Activated naive CD8-positive, alpha-beta T cell treated with anti-CD3 and anti-CD28 coated beads, Interleukin-2, amount 50 U/mL, for 24 hours (primary cell): ENCODE data around the gene ILF2.
"Not testable (repeated sequence)": the region's sequence is repeated elsewhere in the genome, so short reads cannot be mapped to it uniquely, and the experiment has no call there.

ENCODE experiments used
- ATAC-seq: fragments of 150-1000 bp; cut with Tn5 transposase; one replicate; pipeline ENCODE4 v1.10.0; 2021
- DNase-seq: peaks from one replicate; pipeline ENCODE4 v3.0.0; 2021
- H3K27ac Mint-ChIP-seq: one replicate; pipeline ENCODE4 v1.8.0; 2021; ENCODE audit warnings: mild to moderate bottlenecking, mixed read lengths
- H3K27me3 Mint-ChIP-seq: one replicate; pipeline ENCODE4 v1.8.0; 2021; ENCODE audit warnings: mixed read lengths
- H3K36me3 Mint-ChIP-seq: one replicate; pipeline ENCODE4 v1.8.0; 2021; ENCODE audit warnings: low read depth, mixed read lengths
- H3K4me1 Mint-ChIP-seq: one replicate; pipeline ENCODE4 v1.8.0; 2021; ENCODE audit warnings: mixed read lengths
- H3K4me3 Mint-ChIP-seq: one replicate; pipeline ENCODE4 v1.8.0; 2021; ENCODE audit warnings: mild to moderate bottlenecking, moderate library complexity, mixed read lengths
- H3K9me3 Mint-ChIP-seq: one replicate; pipeline ENCODE4 v1.8.0; 2021; ENCODE audit warnings: mixed read lengths

Gene ILF2

DNA sequence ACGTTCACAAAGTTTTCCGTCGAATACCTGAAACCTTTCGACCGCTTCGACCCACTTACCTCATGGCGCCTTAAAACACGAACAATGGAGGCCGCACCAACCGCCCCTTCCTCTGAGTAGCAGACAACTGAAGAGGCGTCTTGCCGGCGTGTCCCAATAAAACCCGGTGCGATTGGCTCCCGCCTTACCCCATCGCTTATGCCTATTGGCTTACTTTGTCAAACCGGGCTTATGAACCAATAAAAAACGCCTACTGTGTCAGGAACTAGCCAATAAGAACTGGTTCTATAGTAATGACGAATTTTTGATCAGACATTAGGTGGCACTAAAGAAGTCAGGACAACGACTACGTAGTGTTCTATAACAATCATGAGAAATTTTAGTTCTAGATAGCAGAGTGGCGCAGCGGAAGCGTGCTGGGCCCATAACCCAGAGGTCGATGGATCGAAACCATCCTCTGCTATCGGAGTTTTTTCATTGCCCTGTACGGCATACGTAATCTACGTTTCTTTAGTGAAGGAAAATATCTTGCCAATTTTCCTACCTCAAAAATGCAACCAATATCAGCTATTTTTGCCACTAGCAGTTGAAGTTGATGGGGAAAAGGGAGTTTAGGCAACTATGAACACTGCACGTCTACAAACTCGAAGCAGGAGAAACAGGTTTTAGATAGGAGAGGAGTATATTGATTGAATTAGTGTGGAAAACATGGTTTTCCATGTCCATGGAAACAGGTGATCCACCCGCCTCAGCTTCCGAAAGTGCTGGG lies at the start of gene ILF2:
Gene ILF2, minus strand, starts transcription at position 135 of the 769 bp plus-strand sequence. Its CDS starts 71 bp downstream, at position 64.
- Mint-ChIP-seq H3K36me3 (peaks cover 41% of the 10 kb centered on the region), H3K27ac (no peak within 1 kb of the TSS), H3K27me3 (no peaks in the 10 kb centered on the region), H3K4me3 (no peak within 1 kb of the TSS), H3K9me3 (no peaks in the 10 kb centered on the region), H3K4me1 (peaks cover 35% of the 10 kb centered on the region)
- peak; percentile 95 for ATAC-seq
- DNase-seq: peak; percentile 96

DNA sequence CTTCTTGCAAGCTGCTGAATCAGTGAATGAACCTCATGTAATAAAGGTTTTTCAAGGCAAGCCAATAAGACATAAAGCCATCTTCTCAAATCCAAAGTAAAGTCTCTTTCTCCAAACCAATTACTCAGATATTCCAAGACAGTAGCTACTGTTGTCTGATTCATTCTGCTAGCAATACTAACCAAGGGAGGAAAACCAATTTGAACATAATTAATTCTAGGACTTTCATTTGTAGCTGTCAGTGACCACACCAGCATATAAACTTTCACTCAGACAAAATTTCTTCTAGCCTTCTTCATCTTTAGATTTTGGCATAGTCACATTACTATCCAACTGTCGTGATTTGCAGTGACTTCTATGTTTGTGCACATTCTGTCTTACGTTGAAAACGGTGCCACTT lies 46.5 kb upstream of the ILF2 start:
- no peaks in the 10 kb centered on the region for H3K9me3 Mint-ChIP-seq
- H3K4me3 Mint-ChIP-seq: no peak overlapping the region
- H3K36me3 Mint-ChIP-seq: no peaks in the 10 kb centered on the region
- peaks cover 4% of the 10 kb centered on the region for H3K27me3 Mint-ChIP-seq
- no peak overlapping the region for H3K27ac Mint-ChIP-seq
- no peak for DNase-seq
- peaks cover 8% of the 10 kb centered on the region for H3K4me1 Mint-ChIP-seq
- ATAC-seq: peak; percentile 61

DNA sequence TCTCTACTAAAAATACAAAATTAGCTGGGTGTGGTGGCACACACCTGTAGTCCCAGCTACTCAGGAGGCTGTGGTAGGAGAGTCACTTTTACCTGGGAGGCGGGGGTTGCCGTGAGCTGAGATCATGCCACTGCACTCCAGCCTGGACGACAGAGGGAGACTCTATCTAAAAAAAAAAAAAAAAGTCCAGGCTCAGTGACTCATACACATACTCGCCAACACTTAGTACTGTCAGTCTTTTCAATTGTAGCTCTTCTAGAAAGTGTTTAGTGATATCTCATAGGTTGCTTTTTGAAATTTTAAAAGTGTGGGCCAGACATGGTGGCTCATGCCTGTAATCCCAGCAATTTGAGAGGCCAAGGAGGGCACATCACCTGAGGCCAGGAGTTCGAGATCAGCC lies 45.4 kb upstream of the ILF2 start:
- not testable (repeated sequence) for H3K36me3 Mint-ChIP-seq, H3K27me3 Mint-ChIP-seq

DNA sequence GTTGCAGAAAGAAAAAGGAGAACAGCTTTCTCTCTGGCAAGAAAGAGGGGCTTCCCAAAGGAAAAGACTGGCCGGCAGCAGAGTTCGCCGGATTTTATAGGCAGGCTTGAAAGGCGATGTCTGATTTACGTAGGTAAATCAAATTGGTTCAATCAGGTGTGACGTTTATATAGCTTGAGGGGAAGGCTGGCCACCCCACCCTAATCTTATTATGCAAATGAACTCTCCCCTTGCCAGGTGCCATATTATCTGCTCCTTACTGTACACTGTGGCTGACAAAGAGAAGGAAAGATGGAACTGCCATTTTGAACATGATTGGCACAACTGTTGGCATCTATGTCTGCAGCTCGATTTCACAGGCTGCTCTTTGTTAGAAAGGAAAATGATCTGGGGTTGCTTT lies 40.2 kb upstream of the ILF2 start:
- Mint-ChIP-seq H3K4me3 (no peak overlapping the region), H3K36me3 (no peaks in the 10 kb centered on the region), H3K27me3 (peaks cover 4% of the 10 kb centered on the region), H3K27ac (no peak overlapping the region), H3K4me1 (no peaks in the 10 kb centered on the region), H3K9me3 (no peaks in the 10 kb centered on the region)
- no peak for DNase-seq
- ATAC-seq: no peak

More for the DNA sequence above, 45.4 kb upstream of the ILF2 start:
- H3K4me1 Mint-ChIP-seq, DNase-seq, H3K9me3 Mint-ChIP-seq, H3K4me3 Mint-ChIP-seq, ATAC-seq, H3K27ac Mint-ChIP-seq: not testable (repeated sequence)

DNA sequence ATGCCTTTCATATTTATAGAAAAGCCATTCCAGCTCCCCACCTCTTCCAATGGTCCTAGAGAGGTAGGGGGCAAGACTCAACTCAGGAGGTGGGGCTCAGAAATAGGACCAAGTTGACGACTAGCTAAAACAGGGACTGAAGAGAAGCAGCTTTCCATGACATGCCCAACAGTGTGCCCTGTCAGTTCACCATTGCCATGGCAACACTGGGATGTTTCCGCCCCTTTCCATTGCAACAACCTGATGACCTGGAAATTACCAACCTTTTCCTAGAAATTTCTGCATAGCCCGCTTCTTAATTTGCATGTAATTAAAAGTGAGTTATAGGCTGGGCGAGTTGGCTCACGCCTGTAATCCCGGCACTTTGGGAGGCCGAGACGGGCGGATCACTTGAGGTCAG lies 34.7 kb upstream of the ILF2 start:
- Mint-ChIP-seq H3K4me1 (no peaks in the 10 kb centered on the region), H3K36me3 (no peaks in the 10 kb centered on the region), H3K27me3 (no peaks in the 10 kb centered on the region), H3K27ac (no peak overlapping the region), H3K4me3 (no peak overlapping the region), H3K9me3 (no peaks in the 10 kb centered on the region)
- no peak for ATAC-seq
- no peak for DNase-seq

DNA sequence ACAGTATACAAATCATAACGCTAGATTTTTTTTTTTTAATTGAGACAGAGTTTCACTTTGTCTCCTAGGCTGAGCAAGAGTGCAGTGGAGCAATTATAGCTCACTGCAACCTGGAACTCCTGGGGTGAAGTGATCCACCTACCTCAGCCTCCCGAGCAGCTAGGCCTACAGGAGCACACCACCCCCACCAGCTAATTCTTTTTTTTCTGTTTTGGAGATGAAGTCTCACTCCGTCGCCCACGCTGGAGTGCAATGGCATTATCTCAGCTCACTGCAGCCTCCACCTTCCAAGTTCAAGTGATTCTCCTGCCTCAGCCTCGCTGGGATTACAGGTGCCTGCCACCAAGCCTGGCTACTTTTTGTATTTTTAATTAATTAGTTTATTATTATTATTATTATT lies 29.0 kb upstream of the ILF2 start:
- ATAC-seq (no peak), DNase-seq (no peak)
- Mint-ChIP-seq H3K4me3 (no peak overlapping the region), H3K4me1 (peaks cover 4% of the 10 kb centered on the region), H3K36me3 (no peaks in the 10 kb centered on the region), H3K27ac (no peak overlapping the region), H3K27me3 (peaks cover 2% of the 10 kb centered on the region), H3K9me3 (no peaks in the 10 kb centered on the region)

DNA sequence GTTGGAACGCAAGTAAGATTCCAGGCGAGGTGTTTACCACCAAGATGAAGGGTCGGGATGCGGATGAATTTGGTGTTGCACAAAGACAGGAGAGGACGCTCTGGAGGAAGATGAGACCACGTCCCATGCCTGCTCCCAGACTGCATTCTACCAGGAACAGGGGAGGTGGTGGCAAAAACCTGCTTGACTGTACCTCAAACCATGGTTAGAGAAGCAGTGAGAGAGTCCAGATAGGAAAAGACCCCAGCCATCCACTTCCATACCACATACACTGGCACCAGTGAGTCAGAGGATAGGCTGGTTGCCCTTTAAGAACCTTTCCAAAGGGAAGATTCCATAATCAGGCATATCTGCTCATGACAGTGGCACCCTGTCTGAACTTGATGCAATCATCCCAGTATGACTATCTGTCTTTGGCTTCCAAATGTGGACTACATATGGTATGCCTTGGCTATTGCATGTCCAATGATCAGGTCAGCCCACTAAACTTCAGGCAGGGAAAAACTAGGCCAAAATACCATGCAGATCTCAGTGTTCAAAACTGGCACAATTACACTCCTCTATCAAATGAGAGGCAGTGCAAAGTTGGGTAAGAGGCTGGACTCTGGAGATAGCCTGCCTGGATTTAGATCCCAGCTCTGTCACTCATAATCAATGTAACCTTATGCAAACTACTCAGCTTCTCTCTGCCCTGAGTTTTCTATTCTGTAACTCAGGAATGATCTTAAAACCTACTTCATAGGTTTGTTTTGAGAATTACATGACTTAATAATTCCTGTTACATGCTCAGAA lies 28.3 kb upstream of the ILF2 start:
- H3K36me3 Mint-ChIP-seq: no peaks in the 10 kb centered on the region
- DNase-seq (no peak), ATAC-seq (no peak)
- H3K9me3 Mint-ChIP-seq: no peaks in the 10 kb centered on the region
- peaks cover 2% of the 10 kb centered on the region for H3K27me3 Mint-ChIP-seq
- H3K4me1 Mint-ChIP-seq: peaks cover 4% of the 10 kb centered on the region
- no peak overlapping the region for H3K27ac Mint-ChIP-seq
- H3K4me3 Mint-ChIP-seq: no peak overlapping the region

DNA sequence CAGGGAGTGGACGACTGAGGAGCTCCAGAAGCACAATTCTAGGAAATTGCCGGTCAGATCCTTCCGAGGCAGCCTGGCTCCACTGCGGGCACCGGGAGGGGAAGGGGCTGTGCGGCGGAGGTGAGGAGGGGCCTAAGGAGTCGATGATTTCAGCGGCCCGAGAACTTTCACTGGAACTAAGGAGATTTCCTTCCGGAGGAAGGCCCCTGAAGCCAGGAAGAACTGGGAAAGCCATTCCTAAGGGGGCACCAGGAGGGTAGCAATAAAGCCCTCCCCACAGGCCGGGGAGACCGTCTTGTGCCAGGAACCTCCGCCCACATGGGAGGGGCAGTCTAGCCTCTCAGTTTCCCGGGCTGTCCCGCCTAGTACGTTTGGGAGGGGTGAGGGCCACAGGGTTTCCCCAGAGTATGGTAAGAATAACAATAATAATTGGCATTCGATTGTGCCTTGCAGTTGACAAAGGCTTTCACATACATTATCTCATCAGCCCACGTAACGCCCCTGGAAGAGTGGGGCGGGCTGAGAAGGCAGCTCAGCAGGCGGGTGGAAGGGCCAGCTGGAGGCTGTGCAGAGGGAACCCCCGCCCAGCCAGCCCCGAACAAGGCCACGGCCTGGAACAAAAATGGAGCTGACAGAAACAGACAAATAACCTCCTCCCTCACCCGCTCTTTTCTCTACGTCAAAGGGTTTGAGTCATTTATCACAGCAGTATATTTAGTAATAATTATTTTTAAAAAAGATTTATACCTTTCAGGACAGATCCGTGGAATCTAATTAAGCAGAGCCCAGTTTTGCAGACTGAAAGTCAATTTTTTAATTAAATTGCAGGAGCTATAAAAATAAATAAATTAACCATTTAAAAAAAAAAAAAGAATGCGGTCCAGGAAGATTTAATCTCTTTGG lies 27.5 kb upstream of the ILF2 start:
- peaks cover 2% of the 10 kb centered on the region for H3K27me3 Mint-ChIP-seq
- ATAC-seq (no peak), DNase-seq (no peak)
- no peaks in the 10 kb centered on the region for H3K9me3 Mint-ChIP-seq
- H3K4me3 Mint-ChIP-seq: no peak overlapping the region
- H3K27ac Mint-ChIP-seq: no peak overlapping the region
- peaks cover 4% of the 10 kb centered on the region for H3K4me1 Mint-ChIP-seq
- H3K36me3 Mint-ChIP-seq: no peaks in the 10 kb centered on the region

DNA sequence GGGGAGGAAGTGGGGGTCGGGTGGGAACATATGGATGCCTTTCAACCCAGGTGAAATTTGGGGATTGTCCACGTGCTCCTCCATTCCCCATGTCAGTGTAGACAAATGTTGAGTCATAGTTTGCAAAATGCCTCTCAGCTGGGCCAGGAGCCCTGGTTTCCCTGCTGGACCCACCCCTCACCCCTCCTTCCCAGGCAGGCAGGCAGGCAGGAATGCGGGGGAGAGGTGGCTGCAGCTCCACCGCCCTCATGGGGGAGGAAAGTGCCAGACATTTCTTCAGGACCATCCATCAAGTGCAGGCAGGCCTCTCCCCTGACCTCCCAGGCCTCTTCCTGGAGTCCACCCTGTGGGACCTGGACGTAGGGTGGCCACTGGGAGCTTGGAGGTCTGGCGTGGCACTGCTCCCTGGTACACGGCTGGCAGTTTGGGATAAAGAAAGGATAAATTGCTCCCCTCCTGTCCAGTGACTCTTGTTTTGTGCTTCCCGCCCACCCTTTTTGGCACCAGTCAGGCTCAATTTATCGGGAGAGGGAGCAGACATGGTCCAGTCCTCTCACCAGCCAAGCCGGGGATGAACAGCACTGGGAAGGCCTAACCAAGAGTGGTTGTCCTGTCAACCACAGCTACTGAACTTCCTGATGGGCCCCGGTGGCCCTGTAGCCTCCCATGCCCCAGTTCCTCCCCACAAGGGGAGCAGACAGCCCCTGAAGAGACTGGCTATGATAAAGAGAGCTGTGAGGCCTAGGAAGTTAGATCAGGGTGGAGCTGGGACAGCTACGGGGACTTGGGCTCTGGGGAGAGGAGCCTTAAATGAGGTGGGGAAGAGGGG lies 26.6 kb upstream of the ILF2 start:
- DNase-seq (no peak), ATAC-seq (no peak)
- Mint-ChIP-seq H3K36me3 (no peaks in the 10 kb centered on the region), H3K4me3 (no peak overlapping the region), H3K27me3 (peaks cover 2% of the 10 kb centered on the region), H3K9me3 (no peaks in the 10 kb centered on the region), H3K4me1 (peaks cover 4% of the 10 kb centered on the region), H3K27ac (no peak overlapping the region)

DNA sequence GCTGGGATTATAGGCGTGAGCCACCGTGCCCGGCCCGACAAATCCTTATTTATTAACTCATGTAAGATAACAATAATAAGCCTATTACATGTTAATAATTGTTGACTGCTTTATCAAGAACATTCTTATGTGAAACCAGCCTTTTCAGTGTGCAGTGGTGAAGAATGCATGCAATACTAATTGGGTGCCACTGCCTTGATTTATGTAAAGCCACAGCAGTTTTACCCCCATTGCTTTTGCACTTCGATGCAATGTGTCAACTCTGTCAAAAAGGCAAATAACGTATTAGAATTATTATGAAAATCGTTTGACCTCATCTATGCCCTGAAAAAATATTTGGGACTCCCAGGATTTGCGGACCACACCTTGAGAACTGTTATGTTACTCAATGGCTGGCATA lies 25.9 kb upstream of the ILF2 start:
- Mint-ChIP-seq H3K27ac (no peak overlapping the region), H3K36me3 (no peaks in the 10 kb centered on the region), H3K4me1 (peaks cover 4% of the 10 kb centered on the region), H3K4me3 (no peak overlapping the region), H3K27me3 (peaks cover 2% of the 10 kb centered on the region), H3K9me3 (no peaks in the 10 kb centered on the region)
- no peak for ATAC-seq
- no peak for DNase-seq

DNA sequence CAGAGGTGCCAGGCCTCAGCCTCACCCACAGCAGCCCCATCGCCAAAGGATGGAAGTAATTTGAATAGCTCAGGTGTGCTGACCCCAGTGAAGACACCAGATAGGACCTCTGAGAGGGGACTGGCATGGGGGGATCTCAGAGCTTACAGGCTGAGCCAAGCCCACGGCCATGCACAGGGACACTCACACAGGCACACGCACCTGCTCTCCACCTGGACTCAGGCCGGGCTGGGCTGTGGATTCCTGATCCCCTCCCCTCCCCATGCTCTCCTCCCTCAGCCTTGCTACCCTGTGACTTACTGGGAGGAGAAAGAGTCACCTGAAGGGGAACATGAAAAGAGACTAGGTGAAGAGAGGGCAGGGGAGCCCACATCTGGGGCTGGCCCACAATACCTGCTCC lies 22.7 kb upstream of the ILF2 start:
- peaks cover 8% of the 10 kb centered on the region for H3K4me1 Mint-ChIP-seq
- H3K4me3 Mint-ChIP-seq: no peak overlapping the region
- H3K27ac Mint-ChIP-seq: no peak overlapping the region
- no peaks in the 10 kb centered on the region for H3K36me3 Mint-ChIP-seq
- ATAC-seq (no peak), DNase-seq (no peak)
- no peaks in the 10 kb centered on the region for H3K9me3 Mint-ChIP-seq
- H3K27me3 Mint-ChIP-seq: peaks cover 2% of the 10 kb centered on the region

DNA sequence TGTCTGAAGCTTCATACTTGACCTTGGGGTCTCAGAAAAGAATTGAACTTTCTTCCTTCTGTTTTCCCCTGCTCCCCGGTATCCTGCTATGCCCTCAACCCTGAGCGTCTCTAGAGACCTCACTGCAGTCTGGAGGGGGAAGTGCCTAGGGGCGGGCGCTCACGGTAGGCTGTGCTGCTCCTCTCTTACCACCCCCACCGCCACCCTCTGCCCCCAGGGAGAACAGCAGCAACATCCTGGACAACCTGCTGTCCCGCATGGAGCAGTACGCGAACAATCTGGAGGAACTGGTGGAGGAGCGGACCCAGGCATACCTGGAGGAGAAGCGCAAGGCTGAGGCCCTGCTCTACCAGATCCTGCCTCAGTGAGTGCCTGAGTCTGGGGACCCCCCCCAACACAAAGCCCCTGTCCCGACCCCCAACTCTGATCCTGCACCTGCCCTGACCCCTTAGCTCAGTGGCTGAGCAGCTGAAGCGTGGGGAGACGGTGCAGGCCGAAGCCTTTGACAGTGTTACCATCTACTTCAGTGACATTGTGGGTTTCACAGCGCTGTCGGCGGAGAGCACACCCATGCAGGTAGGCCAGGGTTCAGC lies 18.0 kb upstream of the ILF2 start:
- H3K27ac Mint-ChIP-seq: no peak overlapping the region
- no peak for DNase-seq
- no peaks in the 10 kb centered on the region for H3K36me3 Mint-ChIP-seq
- peaks cover 3% of the 10 kb centered on the region for H3K27me3 Mint-ChIP-seq
- H3K4me3 Mint-ChIP-seq: no peak overlapping the region
- no peaks in the 10 kb centered on the region for H3K9me3 Mint-ChIP-seq
- ATAC-seq: no peak
- peaks cover 3% of the 10 kb centered on the region for H3K4me1 Mint-ChIP-seq

DNA sequence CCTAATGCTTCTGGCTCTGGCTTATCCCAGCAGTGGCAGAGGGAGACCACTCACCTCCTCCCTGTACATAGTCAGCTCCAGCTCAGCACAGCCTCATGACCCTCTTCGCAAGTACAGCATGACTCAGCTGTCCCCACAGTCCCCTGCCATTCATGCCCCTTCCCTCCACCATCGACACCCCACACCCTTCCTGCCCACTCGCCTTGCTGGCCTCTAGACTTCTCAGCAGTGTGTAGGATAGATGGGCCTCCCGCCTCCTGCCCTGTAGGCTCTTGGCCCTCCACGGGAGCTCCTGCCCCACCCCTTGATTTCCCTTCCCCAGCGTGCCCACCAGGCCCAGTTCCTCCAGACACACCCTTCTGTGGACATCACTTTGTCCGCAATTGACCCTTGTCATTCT lies 17.5 kb upstream of the ILF2 start:
- H3K36me3 Mint-ChIP-seq: no peaks in the 10 kb centered on the region
- no peak for ATAC-seq
- no peak for DNase-seq
- H3K9me3 Mint-ChIP-seq: no peaks in the 10 kb centered on the region
- no peak overlapping the region for H3K4me3 Mint-ChIP-seq
- H3K27ac Mint-ChIP-seq: no peak overlapping the region
- peaks cover 4% of the 10 kb centered on the region for H3K27me3 Mint-ChIP-seq
- H3K4me1 Mint-ChIP-seq: peaks cover 3% of the 10 kb centered on the region
